Gastrocnemius medialis (tissue), 4 donors: Measurements from ENCODE around the gene RITA1.

ENCODE experiments used
- CTCF ChIP-seq, 5 experiments: fragments of 450-650 bp in 3 of 5; fragments of 200-600 bp in 2 of 5; sonication (generic) in 2 of 5; IDR thresholded peaks in 4 of 5; conservative IDR thresholded peaks in 1 of 5; 1 replicate in 4 of 5; 2 replicates in 1 of 5; pipeline ENCODE4 v1.5.1; 2016 to 2019; ENCODE audit warnings: antibody characterized with exemption in 5 of 5, mild to moderate bottlenecking in 3 of 5, moderate library complexity in 3 of 5
- POLR2A ChIP-seq, 2 donors: fragments of 450-650 bp; IDR thresholded peaks; one replicate each; pipeline ENCODE4 v1.6.1; 2017; ENCODE audit warnings: antibody characterized with exemption in 2 of 2, mild to moderate bottlenecking in 2 of 2, moderate library complexity in 2 of 2

DNA sequence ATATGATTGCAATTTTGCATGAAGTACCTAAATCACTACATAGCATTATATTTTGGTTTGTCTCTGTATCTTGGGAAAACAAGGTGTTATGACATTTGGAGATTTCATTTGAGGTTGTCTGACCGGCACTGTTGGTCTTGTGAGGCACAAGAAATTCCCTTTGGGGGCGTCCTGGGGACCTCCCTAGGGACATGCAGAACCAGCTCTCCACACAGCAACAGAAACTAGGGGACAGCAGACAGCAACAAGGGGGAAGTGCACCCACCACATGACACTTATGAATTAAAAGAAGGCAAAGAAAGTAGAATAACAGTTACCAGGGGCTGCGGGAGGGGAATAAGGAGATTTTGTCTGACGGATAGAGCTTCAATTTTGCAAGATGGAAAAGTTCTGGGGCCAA is 14.6 kb upstream of the RITA1 start:
- TF ChIP-seq CTCF (IDR thresholded peaks at IDR 0.05 in 4 of 5, conservative IDR thresholded peaks at IDR 0.05 in 1 of 5) (no peak), POLR2A (IDR thresholded peaks at IDR 0.05) (no peak)
